GM10248 (cell line): Measurements from ENCODE around the gene WIPF3.

Experiments used
- CTCF ChIA-PET: fragments of 300-600 bp; sonication (Branson Sonifier 250); formaldehyde crosslinking; extraction: SDS; loops from one replicate; lab custom pipeline; 2021; ENCODE audit warnings: antibody characterized with exemption; lab: Yijun Ruan, JAX
- POLR2A ChIA-PET: fragments of 350-650 bp; sonication (Branson Sonifier 250); formaldehyde crosslinking; extraction: SDS; loops from one replicate; lab custom pipeline; 2020; ENCODE audit warnings: antibody characterized with exemption; lab: Yijun Ruan, JAX
- DNase-seq: peaks from one replicate; pipeline ENCODE4 v3.0.0; 2012; ENCODE audit errors: extremely low spot score
- CTCF ChIP-seq: IDR thresholded peaks from 2 replicates; pipeline ENCODE4 v1.5.1; 2012; ENCODE audit warnings: mild to moderate bottlenecking, low read depth; ENCODE audit errors: extremely low read depth, missing control alignments, control extremely low read depth

Gene WIPF3

DNA sequence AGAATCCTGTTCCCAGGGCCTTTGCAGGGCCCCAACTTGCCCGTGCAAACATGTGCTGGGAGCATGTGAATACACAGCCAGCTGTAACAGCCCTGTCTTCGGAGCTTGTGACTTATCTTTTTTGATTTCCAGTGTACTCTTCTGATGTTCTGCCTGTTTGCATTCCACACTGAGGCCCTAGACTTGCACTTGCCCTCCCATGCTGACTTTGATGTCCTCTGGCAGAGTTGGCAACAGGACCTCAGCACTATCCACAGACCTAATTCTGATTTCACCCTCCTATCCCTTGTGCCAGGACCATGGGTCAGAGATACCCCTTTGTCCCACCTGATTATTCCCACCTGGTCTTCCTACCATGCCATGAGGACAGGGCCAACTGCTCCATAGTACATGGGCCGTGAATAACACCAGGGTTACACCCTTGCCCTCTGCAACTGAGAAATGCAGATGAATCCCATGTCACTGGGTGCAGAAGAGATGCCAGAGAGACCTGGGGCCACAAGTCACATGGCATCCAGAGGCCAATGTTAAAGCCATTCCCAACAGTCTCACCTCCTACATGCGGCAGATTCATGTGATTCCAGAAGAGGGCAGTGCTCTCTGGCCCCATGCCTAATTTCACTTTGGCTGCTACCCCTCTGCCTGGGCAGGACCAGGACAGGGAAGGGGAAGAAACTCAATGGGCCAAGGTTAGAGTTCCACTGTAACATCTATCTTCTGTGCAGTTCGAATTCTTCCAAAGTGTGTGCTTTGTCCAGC, 140.3 kb downstream of the WIPF3 start:
- ChIA-PET CTCF (interaction anchor here (0.9 to 2.2 kb wide), 3 partner anchors 10 to 25 kb away, joined by 3 to 10 read pairs (median 4); no protein-coding TSS in a partner anchor), POLR2A (no interaction called here)
- no peak for DNase-seq

GRCh38 chr7:29948587-29948986, 142.3 kb downstream of the WIPF3 start:
- no peak for DNase-seq
- POLR2A ChIA-PET, result no interaction called here
- no peak for TF ChIP-seq CTCF
- CTCF ChIA-PET, result interaction anchor here (0.6 to 1.6 kb wide), 3 partner anchors 9 to 32 kb away, joined by 3 to 4 read pairs (median 3); no protein-coding TSS in a partner anchor

More for the DNA sequence above, 140.3 kb downstream of the WIPF3 start:
- TF ChIP-seq CTCF, result no peak

DNA sequence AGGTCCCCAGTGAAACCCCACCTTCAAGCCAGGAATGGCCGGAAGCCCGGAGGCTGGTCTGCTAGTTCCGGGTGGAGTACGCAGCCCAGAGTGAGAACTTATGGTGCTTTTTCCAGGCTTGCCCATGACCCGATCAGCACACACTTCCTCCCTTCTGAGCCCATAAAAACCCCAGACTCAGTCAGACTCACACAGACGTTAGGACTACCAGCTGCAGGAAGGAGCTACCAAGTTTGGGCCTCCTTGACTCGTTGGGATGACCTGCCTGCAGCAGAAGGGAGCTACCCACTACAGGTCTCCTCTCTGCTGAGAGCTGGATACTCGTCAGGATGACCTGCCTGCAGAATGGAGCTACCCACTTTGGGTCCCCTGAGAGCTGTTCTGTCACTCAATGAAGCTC, 144.2 kb downstream of the WIPF3 start:
- CTCF ChIA-PET, result interaction anchor here (0.9 to 1.7 kb wide), 6 partner anchors 10 to 114 kb away, joined by 3 to 7 read pairs (median 4); no protein-coding TSS in a partner anchor
- POLR2A ChIA-PET, result no interaction called here
- no peak for DNase-seq
- no peak for TF ChIP-seq CTCF

- CTCF ChIA-PET, result interaction anchor here (0.9 to 1.7 kb wide), 6 partner anchors 9 to 113 kb away, joined by 3 to 7 read pairs (median 4); no protein-coding TSS in a partner anchor
Measured at GRCh38 chr7:29951206-29951605, 144.9 kb downstream of the WIPF3 start.

DNA sequence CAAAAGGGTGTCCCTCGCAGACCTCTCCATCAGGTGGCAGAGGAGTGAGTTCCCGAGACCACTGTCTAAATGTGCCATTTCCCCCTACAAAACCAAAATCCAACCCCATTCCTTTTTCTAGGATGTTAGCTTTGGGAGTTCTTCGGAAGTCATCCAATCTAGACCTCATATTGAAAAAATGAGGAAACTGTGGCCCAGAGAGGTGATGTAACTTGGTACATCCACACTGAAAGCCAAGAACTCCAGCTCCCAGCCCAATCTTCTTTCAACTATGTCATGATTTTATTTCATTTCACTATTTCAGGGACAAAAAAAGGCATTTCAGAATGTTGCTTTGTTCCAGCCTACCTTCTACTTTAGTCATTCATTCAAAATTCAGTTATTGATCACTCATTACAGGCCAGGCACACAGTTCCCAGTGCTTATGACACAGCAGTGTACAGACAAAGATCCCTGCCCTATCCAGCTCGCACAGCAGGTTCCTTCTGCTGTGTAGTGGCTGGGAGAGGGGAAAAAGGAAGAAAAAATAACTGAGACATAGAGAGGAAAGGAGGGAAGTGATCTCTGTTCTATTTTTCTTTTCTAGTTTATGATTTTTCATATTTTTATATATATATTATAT, 147.5 kb downstream of the WIPF3 start:
- no peak for TF ChIP-seq CTCF
- CTCF ChIA-PET, result interaction anchor here (1.2 to 1.7 kb wide), 3 partner anchors 27 to 109 kb away, joined by 3 to 7 read pairs (median 5); no protein-coding TSS in a partner anchor
- POLR2A ChIA-PET, result no interaction called here
- no peak for DNase-seq

More at GRCh38 chr7:29951206-29951605, 144.9 kb downstream of the WIPF3 start:
- DNase-seq, result no peak
- POLR2A ChIA-PET, result no interaction called here
- TF ChIP-seq CTCF, result no peak

- no peak for TF ChIP-seq CTCF
- ChIA-PET CTCF (interaction anchor here (1.7 to 3.2 kb wide), 4 partner anchors 9 to 610 kb away, joined by 4 to 14 read pairs (median 8); no protein-coding TSS in a partner anchor), POLR2A (no interaction called here)
- no peak for DNase-seq
Measured at GRCh38 chr7:29955075-29955792, 148.9 kb downstream of the WIPF3 start.
